ENCODE data around the gene PAQR3.
"Not testable (repeated sequence)": the region's sequence is repeated elsewhere in the genome, so short reads cannot be mapped to it uniquely, and the experiment has no call there.

PAQR3 gene

DNA sequence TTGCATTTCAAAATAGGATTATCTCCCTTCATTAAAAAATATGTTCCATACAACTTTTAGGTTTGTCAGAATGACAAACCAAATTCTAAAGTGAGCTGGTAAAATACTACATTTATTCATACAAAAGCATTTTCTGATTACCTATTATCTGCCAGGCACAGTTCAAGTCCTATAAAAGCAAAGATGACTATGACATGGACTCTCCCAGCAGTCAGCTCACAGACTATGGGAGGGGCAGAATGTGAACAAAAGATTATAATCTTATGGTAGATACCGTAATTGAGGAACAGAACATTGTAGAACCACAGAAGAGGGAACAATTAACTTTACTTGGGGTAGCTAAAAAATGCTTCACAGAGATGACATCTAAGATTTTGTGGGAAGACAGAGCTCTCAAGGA lies 12.4 kb downstream of the PAQR3 start:
- no peak for DNase-seq (ENCODE audit: low spot score)

DNA sequence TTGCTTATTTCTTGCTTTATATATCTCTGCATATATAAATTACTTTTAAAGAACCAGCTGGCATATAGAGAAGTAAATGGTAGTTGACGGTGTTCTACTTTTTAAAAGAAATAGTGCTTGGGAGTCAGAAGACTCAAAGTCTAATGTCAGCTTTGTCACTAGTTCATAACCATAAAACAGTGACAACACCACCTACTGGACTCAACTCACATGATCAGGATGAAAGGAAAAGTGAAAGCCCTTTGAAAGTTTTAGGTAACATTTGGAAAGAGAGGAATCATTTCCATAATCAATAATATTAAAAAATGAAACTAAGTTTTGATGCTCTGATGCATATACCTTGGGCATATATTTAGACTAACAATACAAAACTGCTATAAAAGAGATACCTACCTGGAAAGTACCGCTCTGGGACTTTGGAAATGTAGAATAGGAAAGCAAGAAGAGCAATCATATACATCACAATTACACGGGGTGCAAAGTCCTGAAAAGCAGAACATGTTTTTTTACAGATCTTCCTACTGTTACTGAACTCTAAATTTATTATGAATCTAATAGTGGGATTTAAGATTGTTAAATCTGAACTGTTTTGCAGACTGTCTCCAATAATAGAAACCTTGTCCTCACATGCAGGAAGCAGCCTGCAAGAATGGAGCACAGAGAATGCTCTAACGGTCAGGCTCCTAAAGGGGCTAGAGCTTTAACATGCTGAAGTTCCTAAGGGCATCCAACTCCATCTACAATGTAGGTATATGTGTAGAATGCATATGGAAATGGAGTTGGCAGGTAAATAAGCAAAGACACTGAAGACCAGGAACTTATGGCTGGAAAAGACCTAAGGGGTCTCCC lies 15.6 kb downstream of the PAQR3 start:
- DNase-seq (ENCODE audit: low spot score), result peak; percentile 14

DNA sequence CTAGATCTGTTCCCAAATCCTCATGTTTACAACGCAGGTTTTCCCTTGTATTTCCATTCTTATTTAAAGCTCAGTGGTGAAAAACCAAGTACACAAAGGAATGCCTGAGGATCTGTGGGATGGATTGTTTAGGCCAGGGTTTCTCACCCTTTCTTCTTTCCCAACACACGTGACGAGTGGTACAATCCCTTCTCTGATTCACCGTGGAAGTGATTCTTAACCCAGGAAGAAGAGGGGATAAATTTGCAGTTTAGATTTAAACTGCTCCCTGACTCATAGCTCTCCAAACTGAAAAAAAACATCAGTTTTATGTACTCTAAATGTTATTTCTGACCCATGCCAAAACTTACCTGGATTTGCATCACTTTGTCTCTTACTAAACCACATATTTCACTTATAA lies 17.0 kb downstream of the PAQR3 start:
- DNase-seq (ENCODE audit: low spot score), result no peak

DNA sequence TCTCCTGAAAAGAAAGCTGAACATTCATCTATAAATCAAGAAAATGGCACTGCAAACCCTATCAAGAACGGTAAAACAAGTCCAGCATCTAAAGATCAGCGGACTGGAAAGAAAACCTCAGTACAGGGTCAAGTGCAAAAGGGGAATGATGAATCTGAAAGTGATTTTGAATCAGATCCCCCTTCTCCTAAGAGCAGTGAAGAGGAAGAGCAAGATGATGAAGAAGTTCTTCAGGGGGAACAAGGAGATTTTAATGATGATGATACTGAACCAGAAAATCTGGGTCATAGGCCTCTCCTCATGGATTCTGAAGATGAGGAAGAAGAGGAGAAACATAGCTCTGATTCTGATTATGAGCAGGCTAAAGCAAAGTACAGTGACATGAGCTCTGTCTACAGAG lies 28.6 kb downstream of the PAQR3 start:
- no peak for DNase-seq (ENCODE audit: low spot score)

DNA sequence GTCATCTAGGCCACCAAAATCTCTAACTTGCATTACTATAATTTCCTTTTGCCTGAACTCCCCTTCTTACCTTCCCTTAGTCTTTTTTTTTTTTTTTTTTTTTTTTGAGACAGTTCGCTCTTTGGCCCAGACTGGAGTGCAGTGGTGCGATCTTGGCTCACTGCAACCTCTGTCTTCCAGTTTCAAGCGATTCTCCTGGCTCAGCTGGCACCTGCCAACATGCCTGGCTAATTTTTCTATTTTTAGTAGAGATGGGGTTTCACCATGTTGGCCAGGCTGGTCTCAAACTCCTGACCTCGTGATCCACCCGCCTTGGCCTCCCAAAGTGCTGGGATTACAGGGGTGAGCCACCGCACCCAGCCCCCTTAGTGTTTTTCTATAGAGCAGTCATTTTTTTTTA lies 30.3 kb downstream of the PAQR3 start:
- not testable (repeated sequence) for DNase-seq (ENCODE audit: low spot score)

DNA sequence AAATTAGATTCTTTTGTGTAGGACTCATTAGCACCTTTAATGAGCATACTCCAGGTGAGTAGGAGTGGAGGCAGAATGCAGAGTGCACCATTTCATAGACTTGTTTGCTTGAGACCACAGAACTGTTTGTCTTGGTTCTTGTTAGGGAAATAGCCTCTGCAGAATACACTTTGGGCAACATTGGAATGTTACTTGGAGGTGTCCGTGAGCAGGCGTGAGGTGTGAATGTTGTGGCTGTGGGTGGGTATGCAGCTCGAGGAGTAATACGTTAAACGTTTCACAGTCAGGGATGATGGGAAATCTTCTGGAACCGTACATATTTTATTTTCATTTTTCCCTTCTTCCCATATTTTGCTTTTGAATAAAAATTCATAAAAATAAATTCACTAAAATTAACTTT lies 31.6 kb downstream of the PAQR3 start:
- DNase-seq (ENCODE audit: low spot score), result no peak

DNA sequence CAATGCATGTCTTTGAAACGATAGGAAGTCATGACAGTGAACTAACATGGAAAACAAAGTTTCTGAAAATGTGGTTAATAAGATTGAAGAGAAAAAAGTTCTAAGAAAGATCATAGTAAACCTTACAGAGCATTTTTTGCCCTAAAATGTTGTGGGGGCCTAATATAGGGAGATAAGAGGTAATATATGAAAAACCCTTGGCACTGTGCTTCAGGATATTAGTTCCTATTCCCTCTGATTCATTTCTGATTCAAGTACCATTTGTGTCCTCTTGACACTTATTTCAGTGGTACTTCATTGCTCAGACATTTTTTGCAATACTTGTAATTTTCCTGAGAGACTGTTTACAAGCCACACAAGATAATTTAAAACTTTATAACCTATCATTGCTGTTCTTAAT lies 35.1 kb downstream of the PAQR3 start:
- DNase-seq (ENCODE audit: low spot score), result no peak

DNA sequence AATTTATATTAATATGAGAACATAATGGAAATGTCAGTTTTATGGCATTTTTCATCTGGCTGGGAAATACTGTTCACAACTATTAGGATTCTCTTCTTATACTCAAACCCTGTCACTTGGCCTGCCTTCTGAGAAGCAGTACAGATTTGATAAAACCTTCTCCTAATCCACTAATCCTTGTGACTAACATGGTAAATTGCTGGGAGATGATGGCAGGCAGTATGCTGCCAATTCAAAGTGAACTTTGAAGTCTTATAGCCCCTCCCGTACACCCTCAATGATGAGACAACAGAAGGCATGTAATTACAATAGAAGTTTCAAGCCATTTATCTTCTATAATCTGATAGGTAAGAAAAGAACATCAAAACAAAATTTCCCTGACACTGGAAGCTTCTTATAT lies 36.9 kb downstream of the PAQR3 start:
- DNase-seq (ENCODE audit: low spot score), result no peak

DNA sequence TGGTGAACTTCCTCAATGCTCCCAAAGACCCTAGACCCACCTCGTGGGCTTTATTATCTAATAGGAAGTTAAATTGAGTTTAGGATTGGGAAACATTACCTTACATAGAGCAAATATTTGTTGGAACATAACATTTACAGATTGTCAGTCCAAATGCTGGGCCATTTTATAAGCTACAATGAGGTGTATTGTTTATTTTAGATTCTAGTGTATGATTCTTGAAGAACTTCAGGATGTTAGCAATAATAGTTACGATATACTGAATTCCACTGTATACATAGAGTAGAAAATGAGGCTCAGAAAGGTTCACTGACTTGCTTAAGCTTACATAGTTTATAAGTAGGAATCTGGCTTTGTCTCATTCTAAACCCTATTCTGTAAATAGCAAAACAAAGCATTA lies 37.4 kb downstream of the PAQR3 start:
- DNase-seq (ENCODE audit: low spot score), result no peak

DNA sequence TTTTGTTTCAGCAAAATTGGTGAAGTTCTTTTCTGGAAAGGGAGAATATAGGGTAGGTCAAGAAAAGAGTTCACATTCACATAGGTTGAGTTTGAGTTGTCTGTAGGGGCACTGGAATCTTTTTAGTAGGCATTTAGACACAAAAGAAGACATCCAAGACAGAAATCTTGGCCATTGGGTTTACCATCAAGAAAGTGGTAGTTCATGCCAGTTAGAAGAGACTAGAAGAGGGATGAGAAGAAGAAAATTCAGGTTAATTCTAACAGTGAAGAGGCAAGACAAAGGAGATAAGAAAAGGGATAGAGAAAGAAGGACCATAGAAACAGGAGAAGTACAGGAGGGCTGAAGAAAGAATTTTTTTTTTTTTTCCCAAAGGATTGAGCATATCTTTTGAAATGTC lies 39.9 kb downstream of the PAQR3 start:
- DNase-seq (ENCODE audit: low spot score), result no peak

DNA sequence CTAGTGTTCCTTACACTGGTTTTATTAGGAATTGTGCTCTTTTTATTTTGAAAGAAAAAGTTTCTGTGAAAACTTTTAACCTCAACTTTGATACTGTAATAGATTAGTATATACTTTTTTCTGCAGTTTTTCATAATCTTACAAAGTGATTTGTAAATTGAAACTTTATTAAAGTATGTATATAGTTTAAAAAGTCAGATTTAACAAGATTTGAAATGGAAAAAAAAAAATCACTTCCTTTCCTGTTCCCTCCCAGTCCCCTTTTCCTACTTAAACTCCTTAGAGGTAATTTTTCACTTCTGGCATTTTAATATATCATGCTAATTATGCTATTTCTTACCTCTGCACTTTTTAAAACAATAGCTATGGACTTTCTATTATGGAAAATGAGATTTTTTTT lies 49.3 kb downstream of the PAQR3 start:
- DNase-seq (ENCODE audit: low spot score), result no peak

DNA sequence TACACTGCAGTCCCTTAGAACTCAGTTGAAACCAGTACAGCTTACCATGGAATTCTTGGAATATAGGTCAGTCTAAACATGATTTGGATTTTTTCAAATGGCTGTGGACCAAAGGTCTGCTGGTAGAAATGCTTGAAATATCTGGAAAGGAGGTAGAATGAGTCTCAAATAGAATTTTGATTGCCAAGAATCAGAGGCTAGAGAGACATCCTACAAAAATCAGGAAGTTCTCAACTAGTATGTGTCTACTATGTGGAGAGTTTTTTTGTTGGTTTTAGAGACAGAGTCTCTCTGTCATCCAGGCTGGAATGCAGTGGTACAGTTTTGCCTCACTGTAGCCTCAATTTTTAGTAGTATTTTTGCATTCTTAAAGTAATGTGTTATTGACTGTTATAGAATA lies 53.6 kb downstream of the PAQR3 start:
- no peak for DNase-seq (ENCODE audit: low spot score)

DNA sequence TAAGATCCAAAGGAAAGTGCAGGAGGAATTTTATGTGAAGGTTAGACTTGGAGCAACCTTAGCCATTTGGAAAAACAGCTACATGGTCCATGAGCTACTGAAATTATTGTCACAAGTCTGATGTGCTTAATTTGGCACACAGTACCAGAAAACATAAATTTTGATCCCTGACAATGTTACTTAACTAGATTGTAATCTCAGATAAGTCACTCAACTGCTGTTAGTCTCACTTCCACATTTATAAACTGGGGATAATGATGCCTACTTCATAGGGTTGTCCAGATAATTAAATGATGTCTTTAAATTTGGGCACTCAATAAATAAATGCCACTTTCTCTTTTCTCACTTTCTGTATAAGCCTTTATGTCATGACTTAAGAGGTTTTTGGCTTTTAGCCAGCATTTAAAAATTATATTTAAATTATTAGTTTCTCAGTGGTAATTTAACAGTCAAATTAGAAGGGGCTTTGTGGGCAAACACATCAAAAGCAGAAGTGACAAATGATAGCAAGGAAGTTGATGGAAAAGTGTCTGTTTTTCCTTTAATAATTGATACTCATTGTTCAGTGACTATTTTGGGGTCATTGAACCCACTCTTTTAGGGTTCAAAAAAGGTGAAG lies 58.3 kb downstream of the PAQR3 start:
- no peak for DNase-seq (ENCODE audit: low spot score)

DNA sequence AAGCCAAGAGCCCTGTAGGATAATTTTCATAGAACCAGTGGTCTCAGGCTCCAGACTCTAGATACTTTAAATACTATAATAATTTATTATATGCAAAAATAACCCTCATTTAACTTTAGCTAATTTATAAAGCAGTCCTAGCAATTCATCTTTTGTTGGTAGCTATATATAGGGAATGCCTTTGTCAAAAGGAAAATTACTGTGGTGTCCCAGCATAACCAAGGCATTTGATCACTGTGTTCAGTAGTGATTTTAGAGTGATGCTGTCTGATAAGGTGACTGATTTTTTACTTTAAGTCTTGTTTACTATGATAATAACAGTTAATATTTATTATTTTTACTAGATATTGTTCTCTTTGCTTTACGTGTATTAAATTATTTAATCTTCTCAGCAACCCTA lies 61.2 kb downstream of the PAQR3 start:
- DNase-seq (ENCODE audit: low spot score), result no peak

DNA sequence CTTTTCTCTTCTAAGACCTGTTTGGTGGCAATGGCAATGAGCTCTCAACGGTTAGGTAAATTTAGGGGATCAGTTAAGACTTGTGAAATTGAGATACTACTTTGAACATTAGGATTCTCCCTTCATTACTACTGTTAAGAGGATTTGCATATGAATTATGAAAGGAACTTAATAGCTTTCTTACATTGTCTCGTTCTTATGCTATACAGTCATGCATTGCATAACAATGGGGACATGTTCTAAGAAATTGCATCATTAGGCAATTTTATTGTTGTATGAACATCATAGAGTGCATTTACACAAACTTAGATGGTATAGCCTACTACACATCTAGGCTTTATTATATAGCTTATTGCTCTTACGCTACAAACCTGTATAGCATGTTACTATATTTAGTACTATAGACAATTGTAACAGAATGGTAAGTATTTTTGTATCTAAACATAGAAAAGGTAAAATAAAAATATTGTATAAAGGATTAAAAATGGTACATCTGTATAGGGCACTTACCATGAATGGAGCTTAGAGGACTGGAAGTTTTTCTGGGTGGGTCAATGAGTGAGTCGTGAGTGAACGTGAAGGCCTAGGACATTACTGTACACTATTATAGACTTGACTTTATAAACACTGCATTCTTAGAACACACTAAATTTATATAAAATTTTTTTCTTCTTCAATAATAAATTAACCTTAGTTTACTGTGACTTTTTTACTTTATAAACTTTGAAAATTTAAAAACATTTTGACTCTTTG lies 62.5 kb downstream of the PAQR3 start:
- DNase-seq (ENCODE audit: low spot score), result no peak

DNA sequence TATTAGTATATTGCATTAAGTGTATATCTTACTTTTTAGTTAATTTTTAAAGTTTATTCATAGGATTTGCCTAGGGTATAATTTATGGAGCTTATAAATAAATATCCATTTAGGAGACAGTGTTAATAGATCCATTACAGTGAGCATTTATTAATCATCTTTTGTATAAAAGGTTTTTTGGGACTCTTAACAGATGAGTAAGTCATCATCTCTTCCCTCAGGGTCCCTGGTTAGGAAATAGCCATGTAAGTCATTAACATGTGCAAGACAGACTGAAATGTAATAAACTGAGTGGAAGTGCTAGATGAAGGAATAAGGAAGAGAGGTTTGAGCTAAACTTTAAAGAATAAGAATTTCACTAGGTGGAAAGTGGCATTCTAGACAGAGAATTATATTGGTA lies 69.2 kb downstream of the PAQR3 start:
- no peak for DNase-seq (ENCODE audit: low spot score)

DNA sequence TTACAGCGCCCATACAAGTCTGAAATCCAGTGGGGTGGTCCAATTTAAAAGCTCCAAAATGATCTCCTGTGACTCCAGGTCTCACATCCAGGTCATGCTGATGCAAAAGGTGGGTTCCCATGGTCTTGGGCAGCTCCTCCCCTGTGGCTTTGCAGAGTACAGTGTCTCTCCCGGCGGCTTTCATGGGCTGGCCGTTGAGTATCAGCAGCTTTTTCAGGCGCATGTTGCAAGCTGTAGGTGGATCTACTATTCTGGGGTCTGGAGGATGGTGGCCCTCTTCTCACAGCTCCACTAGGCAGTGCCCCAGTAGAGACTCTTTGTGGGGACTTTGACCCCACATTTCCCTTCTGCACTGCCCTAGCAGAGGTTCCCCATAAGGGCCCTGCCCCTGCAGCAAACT lies 70.5 kb downstream of the PAQR3 start:
- DNase-seq (ENCODE audit: low spot score), result not testable (repeated sequence)

DNA sequence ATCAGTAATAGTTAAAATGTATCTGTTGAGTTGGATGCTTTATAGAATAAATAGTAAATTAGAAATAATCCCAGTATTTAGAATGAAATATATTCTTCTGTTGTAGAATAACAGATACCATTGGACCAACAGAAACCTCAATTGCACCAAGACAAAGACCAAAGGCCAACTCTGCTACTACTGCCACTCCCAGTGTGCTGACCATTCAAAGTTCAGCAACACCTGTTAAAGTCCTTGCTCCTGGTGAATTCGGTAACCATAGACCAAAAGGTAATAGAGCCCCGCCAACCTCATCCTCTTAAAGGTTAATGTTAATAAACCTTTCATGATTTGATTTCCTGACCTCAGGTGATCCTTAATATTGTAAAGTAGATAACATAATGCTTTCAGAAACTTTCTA lies 73.8 kb downstream of the PAQR3 start:
- DNase-seq (ENCODE audit: low spot score), result no peak

DNA sequence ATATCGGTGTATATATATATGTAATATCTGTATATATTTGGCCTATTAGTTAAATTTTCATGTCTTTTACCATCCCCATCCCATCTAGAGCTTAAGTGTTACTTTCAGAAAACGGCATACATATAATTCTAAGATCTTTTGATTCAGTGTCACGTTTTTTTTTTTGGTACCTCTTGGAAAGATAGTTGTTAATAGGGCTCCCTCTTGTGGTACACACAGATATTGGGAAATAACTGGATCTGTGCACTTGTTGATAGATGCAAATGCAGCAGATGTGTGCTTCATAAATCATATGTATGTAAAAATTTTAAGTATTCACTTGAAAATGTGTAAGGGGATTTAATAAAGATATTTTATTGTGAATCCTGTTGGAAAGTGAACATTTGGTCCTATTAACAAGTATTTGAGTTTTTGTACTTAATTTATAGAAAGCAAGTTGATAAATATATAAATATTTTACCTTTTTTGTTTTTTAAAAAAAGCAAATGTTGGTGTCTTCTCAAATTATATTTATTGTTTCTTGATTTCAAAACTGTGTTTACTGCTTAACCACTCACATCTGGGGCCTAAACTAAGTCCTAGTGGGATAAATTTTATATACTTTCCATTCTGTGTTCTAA lies 74.7 kb downstream of the PAQR3 start:
- DNase-seq (ENCODE audit: low spot score), result peak; percentile 84

DNA sequence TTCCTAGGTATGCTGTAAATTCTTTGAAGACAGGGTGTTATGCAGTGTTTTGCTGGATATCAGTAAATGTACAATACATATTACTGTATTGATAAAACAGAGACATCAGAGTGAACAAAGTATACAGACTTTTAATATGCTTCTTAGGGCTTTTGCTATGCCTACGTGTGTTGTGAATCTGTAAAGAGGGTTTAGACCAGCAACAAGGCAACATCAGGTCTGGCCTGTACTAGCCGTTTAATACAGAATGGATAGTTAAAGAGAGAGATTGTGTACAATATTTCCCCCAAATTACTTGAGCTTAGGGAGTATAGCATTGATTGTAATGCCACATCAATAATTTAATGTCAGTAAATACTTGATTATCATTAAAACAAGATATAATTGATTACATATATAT lies 75.2 kb downstream of the PAQR3 start:
- no peak for DNase-seq (ENCODE audit: low spot score)

DNA sequence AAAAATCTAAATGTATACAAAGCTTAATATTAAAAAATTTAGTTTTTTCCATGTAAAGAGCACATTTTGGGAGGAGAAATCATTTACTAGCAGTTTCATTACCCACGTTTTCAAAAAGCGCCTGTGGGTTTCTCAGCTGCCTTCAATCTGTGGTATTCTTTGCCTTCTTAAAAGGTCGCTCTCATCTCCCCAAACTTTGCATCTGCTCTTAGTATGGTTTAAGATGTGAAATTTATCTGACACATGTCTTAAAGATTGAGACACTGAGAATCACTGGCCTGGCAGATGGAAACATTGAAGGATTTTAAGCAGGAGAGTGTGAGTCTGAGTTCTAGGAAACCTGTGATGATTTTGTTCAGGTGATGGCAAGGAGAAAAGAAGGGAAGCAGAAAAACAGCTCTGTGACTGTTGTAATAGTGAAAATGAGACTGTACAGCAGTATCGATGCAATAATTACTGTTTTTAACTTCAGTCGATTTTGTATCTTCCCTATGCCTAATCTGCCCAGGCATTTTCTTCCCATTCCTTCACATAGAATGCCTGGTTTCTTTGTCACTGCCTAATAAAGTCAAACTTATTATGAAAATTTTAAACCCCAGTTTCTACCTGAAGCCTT lies 75.9 kb downstream of the PAQR3 start:
- DNase-seq (ENCODE audit: low spot score), result no peak

DNA sequence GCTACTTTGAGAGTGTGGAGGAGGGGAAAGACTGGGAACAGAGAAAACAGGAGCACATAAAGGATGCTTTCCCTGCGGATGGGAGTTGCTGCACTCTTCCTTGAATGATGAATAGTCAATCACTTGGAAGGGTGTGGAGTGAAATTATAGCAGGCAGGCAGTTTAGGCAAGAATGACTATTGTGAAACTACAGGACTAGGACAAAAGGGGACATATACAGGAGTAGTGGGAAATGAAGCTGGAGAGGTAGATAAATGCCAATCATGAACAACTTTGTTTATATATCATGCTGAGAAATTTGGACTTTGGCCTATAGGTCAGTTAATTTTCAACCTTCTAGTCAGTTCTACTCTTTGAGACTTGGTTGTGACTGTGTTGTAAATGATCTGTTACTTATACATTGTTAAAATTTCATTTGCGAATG lies 76.9 kb downstream of the PAQR3 start:
- DNase-seq (ENCODE audit: low spot score), result no peak
